ACC112 (cell line): ENCODE measurements around the gene MRPS34.

Source experiments
- H2AFZ ChIP-seq: fragments of 200-600 bp; sonication (generic); one replicate; pipeline ENCODE4 v1.6.0; 2017; ENCODE audit warnings: antibody characterized with exemption, low read length; ENCODE audit not compliant: unreplicated experiment
- H3K27ac ChIP-seq: fragments of 200-600 bp; sonication (generic); 2 replicates; pipeline ENCODE4 v1.5.1; 2014; ENCODE audit warnings: low read depth, mild to moderate bottlenecking, antibody characterized with exemption, low read length, moderate library complexity
- H3K27me3 ChIP-seq: fragments of 200-600 bp; sonication (generic); 2 replicates; pipeline ENCODE4 v1.6.1; 2014; ENCODE audit warnings: mild to moderate bottlenecking, antibody characterized with exemption, low read length, moderate library complexity, mixed read lengths; ENCODE audit not compliant: insufficient read depth
- H3K36me3 ChIP-seq: fragments of 200-600 bp; sonication (generic); 2 replicates; pipeline ENCODE4 v1.6.1; 2016; ENCODE audit warnings: mild to moderate bottlenecking, antibody characterized with exemption, low read length, moderate library complexity, mixed read lengths; ENCODE audit not compliant: insufficient read depth
- H3K4me1 ChIP-seq: fragments of 200-600 bp; sonication (generic); one replicate; pipeline ENCODE4 v1.6.1; 2016; ENCODE audit warnings: low read length, mixed read lengths; ENCODE audit not compliant: insufficient read depth, unreplicated experiment, control insufficient read depth
- H3K4me3 ChIP-seq: fragments of 200-600 bp; sonication (generic); 2 replicates; pipeline ENCODE4 v1.5.1; 2014; ENCODE audit warnings: mild to moderate bottlenecking, low read depth, low read length
- H3K79me2 ChIP-seq: fragments of 200-600 bp; sonication (generic); one replicate; pipeline ENCODE4 v1.6.0; 2016; ENCODE audit warnings: low read length; ENCODE audit not compliant: control insufficient read depth, unreplicated experiment, insufficient read depth

Gene MRPS34

DNA sequence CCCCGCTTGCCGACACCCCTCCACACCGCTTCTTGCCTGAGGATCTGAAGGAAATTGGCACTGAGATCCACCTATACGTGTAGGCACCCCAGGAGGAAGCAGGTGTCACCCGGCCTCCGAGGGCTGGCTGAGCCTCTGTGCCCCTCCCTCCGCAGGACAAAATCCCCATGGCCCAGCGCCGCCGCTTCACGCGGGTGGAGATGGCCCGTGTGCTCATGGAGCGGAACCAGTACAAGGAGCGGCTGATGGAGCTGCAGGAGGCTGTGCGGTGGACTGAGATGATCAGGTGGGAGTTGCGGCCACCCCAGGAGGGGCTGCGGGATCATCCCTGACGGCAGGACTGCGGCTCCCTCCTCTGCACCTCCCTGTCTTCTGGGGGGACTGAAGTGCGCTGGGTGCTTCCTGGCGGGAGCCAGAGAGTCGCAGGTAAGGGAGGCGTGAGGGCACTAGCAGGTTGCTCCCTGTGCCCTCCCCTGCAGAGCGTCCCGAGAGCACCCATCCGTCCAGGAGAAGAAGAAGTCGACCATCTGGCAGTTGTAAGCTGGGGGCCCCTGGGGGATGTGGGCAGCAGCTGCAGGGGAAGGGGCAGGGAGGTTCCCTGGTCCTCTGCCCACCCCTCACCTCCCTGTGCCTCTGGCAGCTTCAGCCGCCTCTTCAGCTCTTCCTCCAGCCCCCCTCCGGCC, 10.6 kb downstream of the MRPS34 start:
- Histone ChIP-seq H3K4me1 (no peaks in the 10 kb centered on the region), H3K4me3 (no peak overlapping the region), H3K36me3 (peaks cover 5% of the 10 kb centered on the region; the same call in 1 of the 2 replicates), H3K27me3 (no peaks in the 10 kb centered on the region), H3K79me2 (no peaks in the 10 kb centered on the region), H2AFZ (no peak overlapping the region), H3K27ac (no peak overlapping the region)

DNA sequence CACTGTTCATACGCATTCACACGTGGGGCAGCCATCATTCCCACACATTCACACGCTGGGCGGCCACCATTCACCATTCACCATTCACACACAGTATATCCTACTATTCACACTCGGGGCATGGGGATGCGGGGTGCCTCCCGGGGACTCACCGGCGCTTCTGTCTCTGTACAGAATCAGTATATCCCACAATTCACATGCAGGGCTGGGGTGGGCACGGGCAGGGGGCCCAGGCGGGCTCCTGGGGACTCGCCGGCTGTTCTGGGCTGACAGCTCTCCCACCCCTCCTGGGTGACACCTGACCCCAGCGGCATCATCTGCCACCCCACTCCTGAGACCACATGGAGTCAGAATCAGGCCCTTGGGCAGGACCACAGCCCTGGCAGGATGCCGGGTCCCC, 11.2 kb downstream of the MRPS34 start:
- Histone ChIP-seq H3K4me1 (no peaks in the 10 kb centered on the region), H3K27ac (no peak overlapping the region), H3K79me2 (no peaks in the 10 kb centered on the region)

DNA sequence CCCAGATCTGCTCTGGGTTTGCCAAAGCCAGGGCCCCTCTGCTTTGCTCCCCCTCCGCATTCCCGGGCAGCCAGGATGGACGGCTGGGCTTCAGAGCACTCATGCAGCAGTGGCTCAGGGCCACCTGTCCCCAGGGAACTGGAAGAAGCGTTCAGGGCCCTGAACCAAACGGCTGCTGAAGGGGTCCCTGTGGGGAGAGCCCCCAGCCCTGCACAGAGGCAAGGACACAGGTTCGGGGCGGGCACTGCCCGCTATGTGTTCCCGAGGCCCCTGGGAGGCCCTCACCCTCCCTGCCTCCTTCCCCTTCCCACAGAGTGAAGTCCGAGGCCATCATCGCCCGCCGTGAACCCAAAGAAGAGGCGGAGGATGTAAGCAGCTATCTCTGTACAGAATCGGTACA, 12.0 kb downstream of the MRPS34 start:
- Histone ChIP-seq H3K79me2 (no peaks in the 10 kb centered on the region), H3K4me1 (no peaks in the 10 kb centered on the region), H2AFZ (no peak overlapping the region), H3K27me3 (no peaks in the 10 kb centered on the region), H3K36me3 (peaks cover 5% of the 10 kb centered on the region; the same call in 1 of the 2 replicates), H3K4me3 (no peak overlapping the region), H3K27ac (no peak overlapping the region)

More for the DNA sequence above, 11.2 kb downstream of the MRPS34 start:
- Histone ChIP-seq H3K36me3 (peaks cover 5% of the 10 kb centered on the region; the same call in 1 of the 2 replicates), H3K4me3 (no peak overlapping the region), H2AFZ (no peak overlapping the region), H3K27me3 (no peaks in the 10 kb centered on the region)

DNA sequence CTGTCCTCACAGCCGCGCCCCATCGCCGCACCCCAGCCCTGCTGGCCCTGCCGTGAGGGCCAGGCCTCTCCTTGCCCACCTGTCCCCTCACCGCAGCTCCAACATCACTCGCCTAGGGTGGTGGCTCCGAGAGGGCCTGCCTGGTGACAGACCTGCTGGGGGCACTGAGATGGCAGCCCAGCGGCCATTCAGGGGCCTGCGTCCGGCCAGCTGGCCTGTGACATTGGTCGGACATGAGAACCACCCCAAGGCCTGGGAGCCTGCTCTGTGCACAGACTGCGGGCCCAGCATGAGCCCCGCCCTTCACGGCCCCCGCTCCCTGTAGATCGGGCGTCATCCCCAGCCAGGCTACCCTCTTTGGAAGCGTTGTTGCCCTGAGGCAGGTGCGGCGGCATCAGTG, 13.4 kb downstream of the MRPS34 start:
- Histone ChIP-seq H3K4me3 (no peak overlapping the region), H3K27ac (no peak overlapping the region), H3K36me3 (peaks cover 5% of the 10 kb centered on the region; the same call in 1 of the 2 replicates), H3K27me3 (no peaks in the 10 kb centered on the region), H2AFZ (no peak overlapping the region), H3K79me2 (no peaks in the 10 kb centered on the region), H3K4me1 (no peaks in the 10 kb centered on the region)

DNA sequence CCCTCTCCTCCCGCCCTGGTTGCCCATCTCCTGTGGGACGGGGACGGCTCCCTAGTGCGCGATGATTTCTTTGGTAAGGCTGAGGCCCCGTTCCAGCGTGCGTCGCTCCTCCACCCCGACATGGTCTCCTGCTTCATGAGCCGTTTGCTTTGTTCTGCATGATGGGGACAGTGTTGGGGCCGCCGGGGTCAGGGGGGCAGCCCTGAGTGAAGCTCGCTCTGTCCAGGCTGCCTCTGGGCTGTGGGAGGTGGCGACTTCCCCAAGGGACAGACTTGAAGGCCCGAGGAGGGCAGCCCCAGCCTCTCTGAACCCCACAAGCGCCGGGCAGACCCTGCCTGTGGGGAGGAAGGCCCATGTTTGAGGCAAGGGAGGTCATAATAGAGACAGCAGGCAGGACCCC, 14.0 kb downstream of the MRPS34 start:
- Histone ChIP-seq H2AFZ (no peak overlapping the region), H3K79me2 (no peaks in the 10 kb centered on the region), H3K27me3 (no peaks in the 10 kb centered on the region), H3K36me3 (peaks cover 5% of the 10 kb centered on the region; the same call in 1 of the 2 replicates), H3K4me3 (no peak overlapping the region), H3K4me1 (no peaks in the 10 kb centered on the region), H3K27ac (no peak overlapping the region)

DNA sequence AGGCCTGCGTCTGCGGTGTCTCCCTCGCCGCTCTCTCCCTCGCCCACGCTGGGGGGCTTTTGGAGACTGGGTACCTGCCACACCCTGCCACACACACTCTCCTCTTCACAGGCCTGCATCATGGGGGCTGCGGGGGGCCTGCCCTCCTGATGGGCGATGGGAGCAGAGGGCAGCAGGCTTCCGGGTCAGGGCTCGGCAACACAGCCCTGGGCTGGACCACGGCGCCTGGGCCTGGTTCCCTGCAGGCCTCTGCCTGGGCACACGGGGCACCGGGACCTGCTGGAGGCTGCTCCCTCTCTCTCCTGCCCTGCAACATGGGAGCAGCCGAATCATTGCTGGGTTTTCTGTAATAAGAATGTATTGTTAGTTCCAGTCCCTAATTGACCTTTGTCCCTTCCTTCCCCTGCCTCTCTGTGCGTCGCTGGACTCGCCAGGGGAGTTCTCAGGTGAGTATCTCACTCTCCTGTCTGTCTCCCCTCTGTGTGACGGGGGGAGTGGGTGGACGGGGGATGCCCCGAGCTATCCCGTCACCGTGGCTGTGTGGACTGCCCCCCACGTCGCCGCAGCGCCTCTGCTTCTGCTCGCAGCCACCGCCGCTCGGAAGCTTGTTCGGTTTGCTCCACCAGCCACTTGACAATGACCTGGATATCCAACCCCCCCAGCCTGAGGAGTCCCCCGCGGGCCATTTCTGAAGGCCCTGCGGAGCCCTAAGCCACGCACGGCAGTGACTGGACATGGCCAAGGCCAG, 15.0 kb downstream of the MRPS34 start:
- no peak overlapping the region for H2AFZ ChIP-seq
- H3K4me3 ChIP-seq = no peak overlapping the region
- no peaks in the 10 kb centered on the region for H3K4me1 ChIP-seq
- no peaks in the 10 kb centered on the region for H3K79me2 ChIP-seq
- H3K36me3 ChIP-seq = no peaks in the 10 kb centered on the region
- H3K27me3 ChIP-seq = no peaks in the 10 kb centered on the region
- no peak overlapping the region for H3K27ac ChIP-seq

DNA sequence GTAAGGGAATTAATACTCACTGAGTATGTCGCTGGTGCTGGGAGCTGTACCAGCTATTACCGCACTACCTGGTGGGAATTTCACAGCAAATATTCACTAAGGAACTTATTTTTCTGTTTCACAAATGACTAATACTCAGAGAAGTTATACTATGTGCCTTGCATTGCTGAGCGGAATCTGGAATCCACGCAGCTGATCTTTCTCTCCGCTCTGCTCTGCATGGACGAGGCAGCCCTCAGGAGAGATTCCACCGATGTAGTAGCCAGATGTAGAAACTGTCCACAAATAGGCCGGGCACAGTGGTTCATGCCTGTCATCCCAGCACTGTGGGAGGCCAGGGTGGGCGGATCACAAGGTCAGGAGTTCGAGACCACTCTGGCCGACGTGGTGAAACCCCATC, 18.7 kb downstream of the MRPS34 start:
- H3K4me3 ChIP-seq = no peak overlapping the region
- H3K79me2 ChIP-seq = no peaks in the 10 kb centered on the region
- no peaks in the 10 kb centered on the region for H3K27me3 ChIP-seq
- H2AFZ ChIP-seq = no peak overlapping the region
- H3K27ac ChIP-seq = no peak overlapping the region
- H3K4me1 ChIP-seq = no peaks in the 10 kb centered on the region
- no peaks in the 10 kb centered on the region for H3K36me3 ChIP-seq

DNA sequence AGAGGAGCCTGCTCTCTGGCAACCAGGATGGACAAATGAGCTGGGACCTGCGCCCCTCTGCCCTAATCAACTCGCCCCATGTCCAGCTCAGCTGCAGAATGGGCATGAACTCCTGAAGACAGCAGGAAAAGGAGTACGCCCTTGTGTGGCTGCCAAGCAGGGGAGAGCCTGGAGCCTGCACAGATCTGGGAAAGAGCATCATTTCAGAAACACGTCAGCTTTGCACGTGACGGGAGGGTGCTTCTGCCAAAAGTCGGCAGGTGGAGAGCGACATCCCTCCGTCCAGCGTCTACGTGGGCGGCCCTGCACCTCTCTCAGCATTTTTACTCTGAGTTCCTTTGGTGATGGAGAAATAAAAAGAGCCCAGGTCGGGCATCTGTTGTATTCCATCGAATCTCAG, 20.1 kb downstream of the MRPS34 start:
- no peak overlapping the region for H2AFZ ChIP-seq
- H3K36me3 ChIP-seq = no peaks in the 10 kb centered on the region
- H3K27ac ChIP-seq = no peak overlapping the region
- no peaks in the 10 kb centered on the region for H3K79me2 ChIP-seq
- H3K27me3 ChIP-seq = no peaks in the 10 kb centered on the region
- H3K4me3 ChIP-seq = no peak overlapping the region
- H3K4me1 ChIP-seq = no peaks in the 10 kb centered on the region

DNA sequence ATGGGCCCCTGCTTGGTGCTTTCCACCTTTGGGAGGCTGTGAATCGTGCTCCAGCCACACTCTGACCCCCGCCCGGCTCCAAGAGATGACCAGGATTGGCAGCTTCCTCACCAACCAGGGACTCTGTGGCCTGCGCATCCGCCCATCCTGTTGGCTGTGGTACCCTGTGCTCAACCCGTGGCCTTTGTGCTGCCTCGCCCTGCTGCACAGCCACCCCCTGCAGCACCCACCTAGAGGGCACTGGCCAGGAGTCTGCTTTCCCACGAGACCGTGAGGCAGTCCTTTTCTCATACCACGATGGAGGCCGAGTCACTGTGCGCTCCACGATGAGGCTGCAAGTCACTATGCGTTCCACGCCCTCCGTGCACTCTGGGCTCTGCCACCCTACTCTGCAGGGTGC, 21.0 kb downstream of the MRPS34 start:
- Histone ChIP-seq H3K4me3 (no peak overlapping the region), H3K36me3 (no peaks in the 10 kb centered on the region), H3K27me3 (no peaks in the 10 kb centered on the region), H3K27ac (no peak overlapping the region), H3K79me2 (no peaks in the 10 kb centered on the region), H3K4me1 (no peaks in the 10 kb centered on the region), H2AFZ (no peak overlapping the region)

DNA sequence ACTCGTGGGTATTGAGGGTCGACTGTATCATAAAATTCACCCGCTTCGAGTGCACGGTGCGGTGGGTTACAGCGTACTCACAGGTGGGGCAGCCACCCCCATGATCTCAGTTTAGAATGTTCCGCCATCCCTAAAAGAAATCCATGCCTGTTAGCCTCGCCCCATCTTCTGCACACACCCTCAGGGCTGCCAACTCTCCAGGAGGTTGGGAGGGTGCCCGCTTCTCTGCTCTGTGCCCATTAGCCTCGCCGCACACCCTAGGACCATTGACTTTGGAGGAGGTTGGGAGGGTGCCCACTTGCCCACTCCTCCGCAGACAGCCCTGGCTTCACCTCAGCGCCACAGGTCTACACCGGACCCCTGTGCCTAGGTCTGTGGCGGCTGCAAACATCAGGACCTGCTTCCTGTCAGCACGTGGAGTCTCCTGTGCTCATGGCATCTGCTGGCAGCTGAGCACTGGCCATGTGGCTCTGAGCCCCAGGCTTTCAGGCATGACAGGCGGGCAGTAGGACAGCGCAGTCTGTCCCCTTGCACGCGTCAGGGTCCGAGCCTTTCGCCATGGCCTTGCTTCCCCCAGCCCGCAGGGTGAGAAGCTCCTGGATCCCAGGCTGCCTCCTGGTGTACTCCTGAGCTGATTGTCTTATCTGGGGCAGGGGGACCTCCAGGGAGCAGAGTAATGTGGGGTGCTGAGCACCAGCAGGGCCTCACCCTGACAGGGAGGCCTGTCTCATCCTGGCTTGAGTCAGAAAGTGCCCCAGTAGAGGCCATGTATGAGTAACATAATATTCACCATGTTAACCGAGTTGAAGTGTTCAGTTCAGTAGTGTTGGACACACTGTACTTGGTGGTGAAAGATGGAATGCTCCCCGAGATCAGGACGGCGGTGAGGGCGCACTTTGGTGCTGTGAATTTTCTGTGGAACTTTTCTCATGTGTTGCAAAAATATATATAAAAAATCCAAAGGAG, 23.5 kb downstream of the MRPS34 start:
- Histone ChIP-seq H3K4me3 (no peak overlapping the region), H3K4me1 (peaks cover 11% of the 10 kb centered on the region), H3K27ac (no peak overlapping the region), H2AFZ (no peak overlapping the region), H3K36me3 (no peaks in the 10 kb centered on the region; the same call in 1 of the 2 replicates), H3K79me2 (no peaks in the 10 kb centered on the region), H3K27me3 (no peaks in the 10 kb centered on the region)
